PC-3 (cell line): ENCODE measurements around the gene COP1. TPM values are rescaled to one million over a fixed set of nuclear protein-coding genes. Genes with fewer than 3 reads are reported as not detected.

Source experiments
- ATAC-seq: fragments of 200-7000 bp; cut with Tn5 transposase; 2 replicates; pipeline ENCODE4 v1.9.1; 2020; ENCODE audit warnings: mild to moderate bottlenecking, moderate library complexity
- BruUV-seq: library from RNA; stranded (reverse); fragments of 400-500 nt; replicated peaks from 2 replicates; lab custom pipeline; 2021; lab: Mats Ljungman, UMichigan
- CTCF ChIA-PET: fragments of 300-600 bp; sonication (Branson Sonifier 250); formaldehyde crosslinking; loops from one replicate; lab custom pipeline; 2022; ENCODE audit warnings: antibody characterized with exemption; lab: Charles Lee
- POLR2A ChIA-PET: fragments of 300-600 bp; sonication (Branson Sonifier 250); formaldehyde crosslinking; loops from one replicate; lab custom pipeline; 2022; ENCODE audit warnings: antibody characterized with exemption; ENCODE audit not compliant: unreplicated experiment; lab: Charles Lee
- DNase-seq: peaks from one replicate; pipeline ENCODE4 v3.0.0-alpha.2; 2015
- H2AFZ ChIP-seq: fragments of 300-600 bp; sonication (generic); 2 replicates; pipeline ENCODE4 v1.6.0; 2016; ENCODE audit warnings: antibody characterized with exemption, low read length
- H3F3A ChIP-seq: fragments of 300-600 bp; sonication (generic); one replicate; pipeline ENCODE4 v1.6.0; 2017; ENCODE audit warnings: antibody characterized with exemption, low read length, control low read depth, mild to moderate bottlenecking; ENCODE audit not compliant: unreplicated experiment
- H3K27ac ChIP-seq: fragments of 300-600 bp; sonication (generic); 2 replicates; pipeline ENCODE4 v1.5.1; 2016; ENCODE audit warnings: mild to moderate bottlenecking, low read length
- H3K27me3 ChIP-seq: fragments of 300-600 bp; sonication (generic); 2 replicates; pipeline ENCODE4 v1.6.1; 2016; ENCODE audit warnings: low read length, mixed read lengths
- H3K36me3 ChIP-seq: fragments of 300-600 bp; sonication (generic); 2 replicates; pipeline ENCODE4 v1.6.1; 2016; ENCODE audit warnings: low read depth, mixed run types, low read length, mixed read lengths
- H3K4me1 ChIP-seq: fragments of 300-600 bp; sonication (generic); 2 replicates; pipeline ENCODE4 v1.5.1; 2016; ENCODE audit warnings: low read length; ENCODE audit not compliant: insufficient read depth
- H3K4me2 ChIP-seq: fragments of 300-600 bp; sonication (generic); 2 replicates; pipeline ENCODE4 v1.6.0; 2016; ENCODE audit warnings: low read length
- H3K4me3 ChIP-seq: fragments of 300-600 bp; sonication (generic); 2 replicates; pipeline ENCODE4 v1.5.1; 2016; ENCODE audit warnings: mild to moderate bottlenecking, low read length, mixed read lengths
- H3K79me2 ChIP-seq: fragments of 300-600 bp; sonication (generic); 2 replicates; pipeline ENCODE4 v1.6.1; 2017; ENCODE audit warnings: low read length, mixed read lengths
- H3K9ac ChIP-seq: fragments of 300-600 bp; sonication (generic); 2 replicates; pipeline ENCODE4 v1.6.0; 2016; ENCODE audit warnings: mild to moderate bottlenecking, low read length
- H3K9me2 ChIP-seq: fragments of 300-600 bp; sonication (generic); replicated peaks from 2 replicates; pipeline ENCODE4 v1.6.1; 2016; ENCODE audit warnings: mixed run types, low read length, mixed read lengths
- H3K9me3 ChIP-seq: fragments of 300-600 bp; sonication (generic); 2 replicates; pipeline ENCODE4 v1.6.1; 2016; ENCODE audit warnings: low read length, mixed read lengths
- H4K20me1 ChIP-seq: fragments of 300-600 bp; sonication (generic); 2 replicates; pipeline ENCODE4 v1.6.1; 2016; ENCODE audit warnings: low read length, mixed read lengths
- CTCF ChIP-seq: fragments of 300-600 bp; sonication (generic); conservative IDR thresholded peaks from 2 replicates; pipeline ENCODE4 v1.5.1; 2017; ENCODE audit warnings: antibody characterized with exemption, low read depth, mild to moderate bottlenecking, low read length
- EZH2 ChIP-seq: fragments of 300-600 bp; sonication (generic); IDR thresholded peaks from one replicate; pipeline ENCODE4 v1.6.1; 2017; ENCODE audit warnings: antibody characterized with exemption, mild to moderate bottlenecking, low read length; ENCODE audit not compliant: unreplicated experiment
- EZH2phosphoT487 ChIP-seq: fragments of 300-600 bp; sonication (generic); IDR thresholded peaks from 2 replicates; pipeline ENCODE4 v1.6.1; 2018; ENCODE audit warnings: mild to moderate bottlenecking, antibody characterized with exemption, low read length, borderline replicate concordance
- intact Hi-C: fragments of 100-400 bp; cut with micrococcal nuclease; formaldehyde crosslinking; loops from 2 replicates; pipeline ENCODE4 v1.9.0; 2023
- total RNA-seq: library from RNA; depleted of rRNA; stranded (reverse); fragments of >200 nt; gene quantifications from 2 replicates; pipeline ENCODE4 v1.2.3, GENCODE V29; 2014

COP1 gene
- total RNA-seq, 1 experiment from 2014 or later = 16.6 TPM

GRCh38 chr1:176193663-176194062, 13.4 kb downstream of the COP1 start:
- H3K4me2 ChIP-seq = no peak overlapping the region
- no peak for TF ChIP-seq EZH2phosphoT487
- TF ChIP-seq EZH2 = no peak
- no peak for TF ChIP-seq CTCF
- intact Hi-C loops = no loop called here

GRCh38 chr1:176193023-176193422, 14.1 kb downstream of the COP1 start:
- no peaks in the 10 kb centered on the region for H3K36me3 ChIP-seq
- no peaks in the 10 kb centered on the region for H3K9me2 ChIP-seq
- ATAC-seq = no peak
- no peaks in the 10 kb centered on the region for H3K4me1 ChIP-seq
- POLR2A ChIA-PET = no interaction called here
- CTCF ChIA-PET = no interaction called here
- H4K20me1 ChIP-seq = peaks cover 4% of the 10 kb centered on the region; the same call in 1 of the 2 replicates
- no peak overlapping the region for H3K4me3 ChIP-seq
- no TSS peak for BruUV-seq
- H3K4me2 ChIP-seq = no peak overlapping the region
- no peaks in the 10 kb centered on the region for H3K9me3 ChIP-seq
- H3K27ac ChIP-seq = no peak overlapping the region
- no peaks in the 10 kb centered on the region for H3K27me3 ChIP-seq
- intact Hi-C loops = no loop called here
- no peak for TF ChIP-seq CTCF
- no peak overlapping the region for H2AFZ ChIP-seq
- DNase-seq = no peak
- no peak overlapping the region for H3K9ac ChIP-seq
- no peaks in the 10 kb centered on the region for H3F3A ChIP-seq
- peaks cover 99% of the 10 kb centered on the region for H3K79me2 ChIP-seq

More at GRCh38 chr1:176193663-176194062, 13.4 kb downstream of the COP1 start:
- Histone ChIP-seq H3K27me3 (no peaks in the 10 kb centered on the region), H3K79me2 (peaks cover 99% of the 10 kb centered on the region), H3K36me3 (no peaks in the 10 kb centered on the region), H3K4me3 (no peak overlapping the region), H3K9ac (no peak overlapping the region), H2AFZ (no peak overlapping the region), H3F3A (no peaks in the 10 kb centered on the region), H3K4me1 (no peaks in the 10 kb centered on the region), H3K9me3 (no peaks in the 10 kb centered on the region), H4K20me1 (peaks cover 4% of the 10 kb centered on the region; the same call in 1 of the 2 replicates), H3K27ac (no peak overlapping the region), H3K9me2 (no peaks in the 10 kb centered on the region)
- ATAC-seq (no peak), DNase-seq (no peak)
- ChIA-PET CTCF (no interaction called here), POLR2A (no interaction called here)
- no TSS peak for BruUV-seq

- no peak overlapping the region for H3K4me3 ChIP-seq
- TF ChIP-seq EZH2 = no peak
- no peaks in the 10 kb centered on the region for H3K36me3 ChIP-seq
- DNase-seq = no peak
- H4K20me1 ChIP-seq = peaks cover 4% of the 10 kb centered on the region; the same call in 1 of the 2 replicates
- H3F3A ChIP-seq = no peaks in the 10 kb centered on the region
- no peak overlapping the region for H3K9ac ChIP-seq
- H2AFZ ChIP-seq = no peak overlapping the region
- H3K9me3 ChIP-seq = no peaks in the 10 kb centered on the region
- intact Hi-C loops = no loop called here
- no peaks in the 10 kb centered on the region for H3K9me2 ChIP-seq
- H3K27me3 ChIP-seq = no peaks in the 10 kb centered on the region
- no TSS peak for BruUV-seq
- H3K27ac ChIP-seq = no peak overlapping the region
- H3K79me2 ChIP-seq = peaks cover 87% of the 10 kb centered on the region
- CTCF ChIA-PET = no interaction called here
- POLR2A ChIA-PET = no interaction called here
- ATAC-seq = no peak
- H3K4me2 ChIP-seq = no peak overlapping the region
- H3K4me1 ChIP-seq = no peaks in the 10 kb centered on the region
Measured at GRCh38 chr1:176188604-176189003, 18.5 kb downstream of the COP1 start.
